Neural progenitor cell (in vitro differentiated cells): ENCODE data around the gene TNFRSF1B.

Experiments used
- EZH2 ChIP-seq: fragments of 200-600 bp; sonication (generic); IDR thresholded peaks from 2 replicates; pipeline ENCODE4 v1.6.1; 2017; ENCODE audit warnings: antibody characterized with exemption, mild to moderate bottlenecking, moderate library complexity
- TF ChIP-seq, protein P1 (sequence below): fragments of 200-600 bp; sonication (generic); IDR thresholded peaks from 2 replicates; pipeline ENCODE4 v1.5.1; 2017; ENCODE audit warnings: antibody characterized with exemption, mild to moderate bottlenecking

DNA sequence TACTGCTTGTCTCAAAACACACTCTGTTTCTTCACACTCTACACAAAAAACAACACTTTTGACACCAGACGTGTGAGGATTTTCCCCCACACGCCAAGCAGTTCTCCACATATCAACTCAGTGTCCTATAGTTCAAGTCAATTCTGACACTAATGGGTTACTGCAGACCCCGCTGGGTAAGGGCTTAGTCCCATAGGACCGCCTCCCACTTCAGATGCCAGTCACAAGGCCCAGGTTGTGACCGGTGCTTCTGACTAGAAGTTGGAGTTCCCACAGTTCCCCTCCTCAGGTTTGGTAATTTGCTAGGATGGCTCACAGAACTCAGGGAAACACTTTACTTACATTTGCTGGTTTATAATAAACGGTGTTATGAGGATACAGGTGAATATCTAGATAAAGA lies 83.0 kb downstream of the TNFRSF1B start:
- no peak for TF ChIP-seq EZH2
- TF ChIP-seq, protein P1, sequence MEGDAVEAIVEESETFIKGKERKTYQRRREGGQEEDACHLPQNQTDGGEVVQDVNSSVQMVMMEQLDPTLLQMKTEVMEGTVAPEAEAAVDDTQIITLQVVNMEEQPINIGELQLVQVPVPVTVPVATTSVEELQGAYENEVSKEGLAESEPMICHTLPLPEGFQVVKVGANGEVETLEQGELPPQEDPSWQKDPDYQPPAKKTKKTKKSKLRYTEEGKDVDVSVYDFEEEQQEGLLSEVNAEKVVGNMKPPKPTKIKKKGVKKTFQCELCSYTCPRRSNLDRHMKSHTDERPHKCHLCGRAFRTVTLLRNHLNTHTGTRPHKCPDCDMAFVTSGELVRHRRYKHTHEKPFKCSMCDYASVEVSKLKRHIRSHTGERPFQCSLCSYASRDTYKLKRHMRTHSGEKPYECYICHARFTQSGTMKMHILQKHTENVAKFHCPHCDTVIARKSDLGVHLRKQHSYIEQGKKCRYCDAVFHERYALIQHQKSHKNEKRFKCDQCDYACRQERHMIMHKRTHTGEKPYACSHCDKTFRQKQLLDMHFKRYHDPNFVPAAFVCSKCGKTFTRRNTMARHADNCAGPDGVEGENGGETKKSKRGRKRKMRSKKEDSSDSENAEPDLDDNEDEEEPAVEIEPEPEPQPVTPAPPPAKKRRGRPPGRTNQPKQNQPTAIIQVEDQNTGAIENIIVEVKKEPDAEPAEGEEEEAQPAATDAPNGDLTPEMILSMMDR, result no peak
